DOHH2 (cell line): ENCODE data around the gene PPP1R13B.

ENCODE experiments used
- H3F3A ChIP-seq: fragments of 200-600 bp; sonication (generic), shearing (Covaris generic); 2 replicates; pipeline ENCODE4 v1.6.0; 2016; ENCODE audit warnings: antibody characterized with exemption, mild to moderate bottlenecking; ENCODE audit not compliant: control insufficient read depth, insufficient read depth
- H3K27ac ChIP-seq: fragments of 200-600 bp; sonication (generic); 2 replicates; pipeline ENCODE4 v1.5.1; 2014; ENCODE audit warnings: low read depth, mild to moderate bottlenecking, low read length, moderate library complexity
- H3K27me3 ChIP-seq: fragments of 200-600 bp; sonication (generic); 2 replicates; pipeline ENCODE4 v1.6.1; 2014; ENCODE audit warnings: mild to moderate bottlenecking, low read length, mixed read lengths; ENCODE audit not compliant: control insufficient read depth
- H3K36me3 ChIP-seq: fragments of 200-600 bp; sonication (generic); 2 replicates; pipeline ENCODE4 v1.6.1; 2014; ENCODE audit warnings: mild to moderate bottlenecking, low read length, moderate library complexity, mixed read lengths; ENCODE audit not compliant: control insufficient read depth
- H3K4me1 ChIP-seq: fragments of 200-600 bp; sonication (generic); 2 replicates; pipeline ENCODE4 v1.6.1; 2014; ENCODE audit warnings: mild to moderate bottlenecking, low read length, mixed read lengths; ENCODE audit not compliant: control insufficient read depth
- H3K4me2 ChIP-seq: fragments of 200-600 bp; sonication (generic); 2 replicates; pipeline ENCODE4 v1.6.0; 2014; ENCODE audit warnings: mild to moderate bottlenecking, low read length, moderate library complexity
- H3K4me3 ChIP-seq: fragments of 200-600 bp; sonication (generic); 2 replicates; pipeline ENCODE4 v1.5.1; 2014; ENCODE audit warnings: mild to moderate bottlenecking, low read length, mixed read lengths
- H3K79me2 ChIP-seq: fragments of 200-600 bp; sonication (generic); 2 replicates; pipeline ENCODE4 v1.6.1; 2014; ENCODE audit warnings: mild to moderate bottlenecking, low read length, mixed read lengths; ENCODE audit not compliant: control insufficient read depth
- H3K9me2 ChIP-seq: fragments of 200-600 bp; sonication (generic); replicated peaks from 2 replicates; pipeline ENCODE4 v1.6.1; 2014; ENCODE audit warnings: mild to moderate bottlenecking, low read length, mixed read lengths; ENCODE audit not compliant: control insufficient read depth
- H3K9me3 ChIP-seq: fragments of 200-600 bp; sonication (generic); 2 replicates; pipeline ENCODE4 v1.6.1; 2014; ENCODE audit warnings: antibody characterized with exemption, low read length, mixed read lengths; ENCODE audit not compliant: control insufficient read depth, insufficient read depth
- H4K20me1 ChIP-seq: fragments of 200-600 bp; sonication (generic); 2 replicates; pipeline ENCODE4 v1.6.0; 2014; ENCODE audit warnings: low read depth, mild to moderate bottlenecking, antibody characterized with exemption, low read length, moderate library complexity; ENCODE audit not compliant: control insufficient read depth, insufficient read depth
- EZH2phosphoT487 ChIP-seq: fragments of 200-600 bp; sonication (generic); IDR thresholded peaks from 2 replicates; pipeline ENCODE4 v1.6.1; 2017; ENCODE audit warnings: borderline replicate concordance, mild to moderate bottlenecking, antibody characterized with exemption, low read length, moderate library complexity, mixed read lengths
- TF ChIP-seq, protein P1 (sequence below): fragments of 200-600 bp; sonication (generic); IDR thresholded peaks from one replicate; pipeline ENCODE4 v1.5.1; 2014; ENCODE audit warnings: antibody characterized with exemption, mild to moderate bottlenecking, low read depth, low read length; ENCODE audit not compliant: poor library complexity, severe bottlenecking

PPP1R13B gene

DNA sequence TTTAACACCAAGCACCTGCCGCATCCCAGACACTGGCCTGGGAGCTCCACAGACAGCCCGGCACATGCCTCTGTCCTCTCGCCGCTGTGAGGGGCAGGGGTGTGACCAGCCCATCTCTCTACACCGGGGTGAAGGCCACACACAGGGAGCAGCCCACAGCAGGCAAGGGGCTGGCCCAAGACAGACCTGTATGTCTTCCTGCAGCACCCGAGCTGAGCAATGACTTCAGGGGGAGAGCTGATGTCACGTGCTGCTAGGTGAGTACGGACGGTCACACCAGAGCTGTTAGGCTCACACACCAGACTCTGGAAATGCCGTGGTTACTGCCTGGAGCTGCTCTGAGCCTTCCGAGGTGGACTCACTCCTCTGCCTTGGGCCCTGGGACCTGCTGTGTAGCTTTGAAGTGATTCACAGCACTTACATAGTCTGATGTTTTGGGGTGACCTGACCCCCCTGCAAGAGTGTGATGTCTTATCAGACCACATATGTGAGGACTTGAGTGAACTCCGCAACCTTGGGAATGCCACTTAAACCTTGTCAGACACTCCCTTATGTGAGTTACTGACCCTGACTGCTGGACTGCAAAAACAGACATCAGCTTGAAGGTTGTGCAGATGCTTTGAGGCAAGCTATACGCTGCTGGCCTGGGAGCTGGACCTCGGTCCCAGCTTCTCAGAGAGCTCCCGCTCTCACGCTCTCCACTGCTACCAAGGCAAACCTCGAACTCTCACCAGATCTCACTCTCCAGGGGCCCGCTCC lies 133.9 kb downstream of the PPP1R13B start:
- Histone ChIP-seq H3K27ac (no peak overlapping the region), H3K4me3 (peak overlapping the region; percentile 82)

DNA sequence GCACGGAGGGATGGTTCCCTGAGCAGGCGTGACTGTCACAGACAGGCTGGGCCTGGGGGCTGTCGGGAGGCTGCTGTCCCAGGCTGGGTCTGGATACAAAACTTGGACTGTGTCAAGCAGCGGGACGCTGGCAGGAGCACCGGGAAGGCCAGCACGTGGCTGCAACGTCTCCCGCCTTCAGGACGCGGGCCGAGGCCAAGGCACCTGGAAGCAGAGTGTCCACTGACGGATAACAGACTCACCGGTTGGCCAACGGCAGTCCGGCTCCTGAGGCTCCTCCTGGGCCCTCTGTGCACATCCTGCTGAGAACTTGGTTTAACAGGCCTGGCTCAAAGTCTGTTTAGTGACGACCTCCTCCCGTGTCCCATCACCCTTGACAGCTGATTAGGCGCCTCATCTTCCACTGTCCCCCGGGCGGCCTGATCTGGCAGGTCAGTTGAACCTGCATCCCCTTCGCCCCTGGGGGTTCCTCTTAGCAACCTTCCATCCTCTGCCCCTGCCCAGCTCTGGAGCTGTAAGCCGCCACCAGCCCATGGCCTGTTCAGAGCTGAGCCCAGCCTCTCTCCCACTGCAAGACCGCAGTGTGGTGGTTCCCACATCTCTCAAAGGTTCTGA lies 134.6 kb downstream of the PPP1R13B start:
- H3K27me3 ChIP-seq: no peaks in the 10 kb centered on the region
- no peak overlapping the region for H3K27ac ChIP-seq
- no peaks in the 10 kb centered on the region for H3K9me3 ChIP-seq
- TF ChIP-seq, protein P1, sequence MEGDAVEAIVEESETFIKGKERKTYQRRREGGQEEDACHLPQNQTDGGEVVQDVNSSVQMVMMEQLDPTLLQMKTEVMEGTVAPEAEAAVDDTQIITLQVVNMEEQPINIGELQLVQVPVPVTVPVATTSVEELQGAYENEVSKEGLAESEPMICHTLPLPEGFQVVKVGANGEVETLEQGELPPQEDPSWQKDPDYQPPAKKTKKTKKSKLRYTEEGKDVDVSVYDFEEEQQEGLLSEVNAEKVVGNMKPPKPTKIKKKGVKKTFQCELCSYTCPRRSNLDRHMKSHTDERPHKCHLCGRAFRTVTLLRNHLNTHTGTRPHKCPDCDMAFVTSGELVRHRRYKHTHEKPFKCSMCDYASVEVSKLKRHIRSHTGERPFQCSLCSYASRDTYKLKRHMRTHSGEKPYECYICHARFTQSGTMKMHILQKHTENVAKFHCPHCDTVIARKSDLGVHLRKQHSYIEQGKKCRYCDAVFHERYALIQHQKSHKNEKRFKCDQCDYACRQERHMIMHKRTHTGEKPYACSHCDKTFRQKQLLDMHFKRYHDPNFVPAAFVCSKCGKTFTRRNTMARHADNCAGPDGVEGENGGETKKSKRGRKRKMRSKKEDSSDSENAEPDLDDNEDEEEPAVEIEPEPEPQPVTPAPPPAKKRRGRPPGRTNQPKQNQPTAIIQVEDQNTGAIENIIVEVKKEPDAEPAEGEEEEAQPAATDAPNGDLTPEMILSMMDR: no peak
- TF ChIP-seq EZH2phosphoT487: no peak
- H3K4me1 ChIP-seq: peaks cover 25% of the 10 kb centered on the region
- H3F3A ChIP-seq: no peaks in the 10 kb centered on the region
- no peak overlapping the region for H3K4me2 ChIP-seq
- H3K4me3 ChIP-seq: no peak overlapping the region
- H4K20me1 ChIP-seq: peaks cover 5% of the 10 kb centered on the region; the same call in 1 of the 2 replicates
- H3K79me2 ChIP-seq: peaks cover 83% of the 10 kb centered on the region
- peaks cover 68% of the 10 kb centered on the region for H3K36me3 ChIP-seq
- no peaks in the 10 kb centered on the region for H3K9me2 ChIP-seq

More for the DNA sequence above, 133.9 kb downstream of the PPP1R13B start:
- Histone ChIP-seq H3K36me3 (peaks cover 61% of the 10 kb centered on the region), H3K9me3 (no peaks in the 10 kb centered on the region), H4K20me1 (peaks cover 5% of the 10 kb centered on the region; the same call in 1 of the 2 replicates), H3F3A (no peaks in the 10 kb centered on the region), H3K4me2 (peak overlapping the region; percentile 84), H3K4me1 (peaks cover 29% of the 10 kb centered on the region), H3K9me2 (no peaks in the 10 kb centered on the region), H3K79me2 (peaks cover 85% of the 10 kb centered on the region), H3K27me3 (no peaks in the 10 kb centered on the region)
- no peak for TF ChIP-seq EZH2phosphoT487
- TF ChIP-seq, protein P1: no peak

DNA sequence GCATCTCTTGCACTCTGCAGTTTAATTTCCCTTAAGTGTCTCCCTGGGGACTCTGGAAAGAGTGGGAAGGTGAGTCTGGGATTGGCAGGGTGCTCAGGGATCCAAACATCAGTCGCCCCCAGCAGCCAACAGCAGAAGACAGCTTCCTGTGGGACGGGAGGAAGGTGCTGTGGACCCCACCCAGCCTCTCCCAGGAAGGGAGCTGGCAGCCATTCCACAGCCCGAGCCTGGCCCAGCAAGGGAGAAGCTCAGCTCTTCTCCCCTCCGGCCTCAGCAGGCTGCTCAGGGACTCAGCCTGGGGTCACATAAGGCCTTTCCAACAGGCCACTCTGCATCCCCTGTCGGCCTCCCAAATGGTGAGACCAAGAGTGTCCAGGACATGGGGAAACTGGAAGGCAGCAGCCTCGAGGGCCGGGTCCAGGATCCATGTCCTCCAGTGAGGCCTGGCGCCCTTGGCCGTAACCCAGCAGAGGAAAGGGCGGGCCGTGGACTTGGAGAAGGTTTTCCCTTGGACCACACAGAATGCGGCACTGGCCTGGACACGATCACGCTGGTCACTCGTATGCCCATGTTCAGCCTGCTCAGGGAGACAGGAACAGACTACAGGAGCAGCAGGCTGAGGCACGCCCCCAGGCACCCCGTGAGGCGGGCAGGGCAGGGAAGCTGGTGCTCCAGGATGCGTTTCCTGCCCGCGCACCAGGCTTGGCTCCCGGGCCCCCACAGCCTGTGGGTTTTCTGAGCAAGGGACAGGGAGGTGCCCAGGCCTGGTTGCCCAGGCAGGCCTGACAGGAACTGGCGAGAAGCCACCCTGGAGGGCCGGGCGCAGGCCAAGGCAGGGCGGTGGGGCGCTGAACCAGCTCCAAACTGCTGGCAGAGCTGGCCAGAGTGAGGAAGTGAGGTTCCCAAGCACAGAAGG lies 135.6 kb downstream of the PPP1R13B start:
- no peaks in the 10 kb centered on the region for H3K27me3 ChIP-seq
- peaks cover 2% of the 10 kb centered on the region; the same call in 1 of the 2 replicates for H4K20me1 ChIP-seq
- H3K79me2 ChIP-seq: peaks cover 73% of the 10 kb centered on the region
- H3F3A ChIP-seq: no peaks in the 10 kb centered on the region
- no peaks in the 10 kb centered on the region for H3K9me2 ChIP-seq
- no peak overlapping the region for H3K4me3 ChIP-seq
- peaks cover 22% of the 10 kb centered on the region for H3K4me1 ChIP-seq
- TF ChIP-seq EZH2phosphoT487: no peak
- TF ChIP-seq, protein P1: no peak
- H3K4me2 ChIP-seq: no peak overlapping the region
- H3K27ac ChIP-seq: no peak overlapping the region
- H3K36me3 ChIP-seq: peaks cover 78% of the 10 kb centered on the region
- no peaks in the 10 kb centered on the region for H3K9me3 ChIP-seq
